Heart left ventricle (tissue), 16 donors: Measurements from ENCODE around the gene OGFOD1. TPM values are rescaled to one million over a fixed set of nuclear protein-coding genes. Genes with fewer than 3 reads are reported as not detected.
A peak's percentile ranks its signal among the peaks of the same experiment; 100 is the strongest.

Experiments used
- ATAC-seq, 4 donors: fragments of 200-7000 bp; cut with Tn5 transposase; one replicate each; pipeline ENCODE4 v1.9.1; 2020 to 2022; ENCODE audit warnings: moderate library complexity in 4 of 4, mild to moderate bottlenecking in 3 of 4, moderate number of reproducible peaks in 1 of 4
- DNase-seq, 5 donors: peaks; one replicate each; pipeline ENCODE4 v3.0.0-alpha.2; 2020
- H3K27ac ChIP-seq, 12 donors: fragments of 200-600 bp; sonication (generic) in 4 of 12; one replicate each; pipeline versions ENCODE4 v1.5.0 to v1.8.0; 2016 to 2022; ENCODE audit warnings: mild to moderate bottlenecking in 2 of 12
- H3K27me3 ChIP-seq, 9 donors: fragments of 200-600 bp; sonication (generic) in 2 of 9; one replicate each; pipeline versions ENCODE4 v1.5.1 to v1.8.0; 2016 to 2022; ENCODE audit warnings: mild to moderate bottlenecking in 3 of 9
- H3K36me3 ChIP-seq, 9 donors: fragments of 200-600 bp; sonication (generic) in 2 of 9; one replicate each; pipeline versions ENCODE4 v1.5.0 to v1.8.0; 2018 to 2022; ENCODE audit warnings: mild to moderate bottlenecking in 2 of 9
- H3K4me1 ChIP-seq, 12 donors: fragments of 200-600 bp; sonication (generic) in 4 of 12; one replicate each; pipeline versions ENCODE4 v1.5.0 to v1.8.0; 2016 to 2022; ENCODE audit warnings: mild to moderate bottlenecking in 3 of 12
- H3K4me3 ChIP-seq, 12 donors: fragments of 200-600 bp; sonication (generic) in 4 of 12; one replicate each; pipeline versions ENCODE4 v1.5.0 to v1.8.0; 2017 to 2022; ENCODE audit warnings: mild to moderate bottlenecking in 9 of 12, moderate library complexity in 4 of 12
- H3K9me3 ChIP-seq, 12 donors: fragments of 200-600 bp; sonication (generic) in 4 of 12; one replicate each; pipeline versions ENCODE4 v1.5.0 to v1.8.0; 2016 to 2022; ENCODE audit warnings: mild to moderate bottlenecking in 1 of 12
- POLR2A ChIP-seq, 2 donors: fragments of 450-650 bp; IDR thresholded peaks; one replicate each; pipeline ENCODE4 v1.6.1; 2017; ENCODE audit warnings: antibody characterized with exemption in 2 of 2, mild to moderate bottlenecking in 2 of 2, moderate library complexity in 2 of 2
- WGBS, 4 donors: extraction: QIAGEN DNeasy Blood & Tissue Kit in 2 of 4; methylation state at CpG; one replicate each; pipeline versions ENCODE4 v1.1.5 to v1.1.7; 2013 to 2018; 5-methylcytosine and 5-hydroxymethylcytosine counted together
- intact Hi-C, 10 donors: fragments of 100-400 bp; cut with DNase I; formaldehyde crosslinking; loops; one replicate each; pipeline versions ENCODE4 v1.11.1 to v1.14.2; 2022
- polyA plus RNA-seq, 2 donors: library from polyadenylated mRNA; stranded (reverse); fragments of 200-250 nt; gene quantifications; one replicate each; pipeline ENCODE4 v1.2.3, GENCODE V29; 2013
- total RNA-seq, 9 donors: library from RNA; depleted of rRNA in 2 of 9; stranded (reverse); fragments of >200 nt in 2 of 9; fragmentation: NEBNext Ultra II Directional in 3 of 9; extraction: Animal tissue kit (Norgen Biotek cat#: 25700) in 3 of 9; gene quantifications; one replicate each; pipeline versions ENCODE4 v1.1.0 to v1.2.4, GENCODE V29; 2016 to 2023
- TF ChIP-seq, protein P1 (sequence below), 12 donors: fragments of 200-600 bp; sonication (generic) in 4 of 12; IDR thresholded peaks; one replicate each; pipeline versions ENCODE4 v1.5.0 to v1.8.0; 2018 to 2022; ENCODE audit warnings: antibody characterized with exemption in 12 of 12, mild to moderate bottlenecking in 5 of 12
- donor health status: ischemic (EF 13 %, LVEDD 7.1; RV severe dilation, severe dysfunction).
- donor health status: healthy with polysubstance abuse.
- donor health status: DM: no; HTN: yes; CAD: no.
- donor health status: DM: no; HTN: no; CAD: no.
- donor health status: ischemic (EF 25% LVEDD 6.9; RV normal size, moderate dysfunction).
- donor health status: ischemic (EF 25% LVEDD 5.7; RV mildly dilated, moderate dysfunction).
- donor health status: healthy.
- donor health status: DM: yes; HTN: yes; CAD: no.
- donor health status: ischemic (EF 35%, LVEDD 5.7; RV mildly dilated, moderate dysfunction).
- donor health status: nonischemic (EF 11% LVEDD 7.7; RV severe dilation, severe dysfunction).
- donor health status: DM: yes; HTN: yes; CAD: no.
- donor health status: PGD.
- donor health status: ischemic (EF 29% LVEDD 5.4; RV normal size, mild dysfunction).
- donor health status: nonischemic (EF 23%, LVEDD 6.1; RV moderate dilation, normal function).

Gene OGFOD1
- total and polyA plus RNA-seq, 11 donors: 11.4 to 39.1 (median 31.9) TPM

DNA sequence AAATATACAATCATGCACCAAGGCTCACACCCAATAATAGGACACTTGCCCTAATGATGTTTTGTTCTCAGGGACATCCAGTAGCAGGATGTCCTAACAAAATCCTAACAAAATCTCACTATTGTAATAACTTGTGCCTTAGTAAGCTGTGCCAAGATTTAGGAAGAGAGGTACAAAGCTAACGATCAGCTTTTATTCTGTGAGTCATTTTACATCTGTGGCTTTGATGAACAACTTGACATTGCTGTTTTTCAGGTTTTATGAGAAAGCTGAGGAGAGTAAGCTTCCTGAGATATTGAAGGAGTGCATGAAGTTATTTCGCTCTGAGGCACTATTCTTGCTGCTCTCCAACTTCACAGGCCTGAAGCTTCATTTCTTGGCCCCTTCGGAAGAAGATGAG lies 18.9 kb downstream of the OGFOD1 start:
- ATAC-seq (no peak), DNase-seq (no peak)
- WGBS, 4 donors: 88 to 92% (median 91%) methylated on average over 3 of the region's 3 CpGs
- Histone ChIP-seq H3K27ac (no peak overlapping the region), H3K36me3 (peaks cover 4 to 100% (median 100%) of the 10 kb centered on the region in 9 donors), H3K4me3 (no peak overlapping the region), H3K9me3 (no peaks in the 10 kb centered on the region), H3K27me3 (no peaks in the 10 kb centered on the region), H3K4me1 (no peaks in the 10 kb centered on the region)
- intact Hi-C loops: no loop called here
- TF ChIP-seq, protein P1, sequence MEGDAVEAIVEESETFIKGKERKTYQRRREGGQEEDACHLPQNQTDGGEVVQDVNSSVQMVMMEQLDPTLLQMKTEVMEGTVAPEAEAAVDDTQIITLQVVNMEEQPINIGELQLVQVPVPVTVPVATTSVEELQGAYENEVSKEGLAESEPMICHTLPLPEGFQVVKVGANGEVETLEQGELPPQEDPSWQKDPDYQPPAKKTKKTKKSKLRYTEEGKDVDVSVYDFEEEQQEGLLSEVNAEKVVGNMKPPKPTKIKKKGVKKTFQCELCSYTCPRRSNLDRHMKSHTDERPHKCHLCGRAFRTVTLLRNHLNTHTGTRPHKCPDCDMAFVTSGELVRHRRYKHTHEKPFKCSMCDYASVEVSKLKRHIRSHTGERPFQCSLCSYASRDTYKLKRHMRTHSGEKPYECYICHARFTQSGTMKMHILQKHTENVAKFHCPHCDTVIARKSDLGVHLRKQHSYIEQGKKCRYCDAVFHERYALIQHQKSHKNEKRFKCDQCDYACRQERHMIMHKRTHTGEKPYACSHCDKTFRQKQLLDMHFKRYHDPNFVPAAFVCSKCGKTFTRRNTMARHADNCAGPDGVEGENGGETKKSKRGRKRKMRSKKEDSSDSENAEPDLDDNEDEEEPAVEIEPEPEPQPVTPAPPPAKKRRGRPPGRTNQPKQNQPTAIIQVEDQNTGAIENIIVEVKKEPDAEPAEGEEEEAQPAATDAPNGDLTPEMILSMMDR (IDR thresholded peaks at IDR 0.05): no peak
- TF ChIP-seq POLR2A (IDR thresholded peaks at IDR 0.05): no peak

DNA sequence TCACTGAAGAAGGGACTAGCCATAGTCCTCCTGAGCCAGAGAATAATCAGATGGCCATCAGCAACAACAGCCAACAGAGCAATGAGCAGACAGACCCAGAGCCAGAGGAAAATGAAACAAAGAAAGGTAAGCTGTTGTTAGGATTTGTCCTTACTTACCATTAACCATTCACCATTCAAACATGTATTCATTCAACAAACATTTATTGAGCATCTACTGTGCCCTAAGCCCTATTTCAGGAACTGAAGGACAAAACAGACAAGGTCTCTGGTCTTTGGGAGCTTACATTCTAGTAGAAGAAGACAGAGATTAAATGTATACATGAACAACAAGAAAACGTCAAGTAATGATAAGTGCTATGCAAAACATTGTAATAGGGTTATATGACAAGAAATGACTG lies 19.3 kb downstream of the OGFOD1 start:
- WGBS, 4 donors: 89 to 91% (median 91%) methylated on average over 1 of the region's 1 CpG
- intact Hi-C loops: no loop called here
- H3K4me1 ChIP-seq: no peaks in the 10 kb centered on the region
- DNase-seq (no peak), ATAC-seq (no peak)
- TF ChIP-seq, protein P1 (IDR thresholded peaks at IDR 0.05): no peak
- TF ChIP-seq POLR2A (IDR thresholded peaks at IDR 0.05): no peak
- H3K36me3 ChIP-seq: peaks cover 4 to 100% (median 100%) of the 10 kb centered on the region in 9 donors
- no peak overlapping the region for H3K27ac ChIP-seq
- H3K9me3 ChIP-seq: no peaks in the 10 kb centered on the region
- no peak overlapping the region for H3K4me3 ChIP-seq
- H3K27me3 ChIP-seq: no peaks in the 10 kb centered on the region

DNA sequence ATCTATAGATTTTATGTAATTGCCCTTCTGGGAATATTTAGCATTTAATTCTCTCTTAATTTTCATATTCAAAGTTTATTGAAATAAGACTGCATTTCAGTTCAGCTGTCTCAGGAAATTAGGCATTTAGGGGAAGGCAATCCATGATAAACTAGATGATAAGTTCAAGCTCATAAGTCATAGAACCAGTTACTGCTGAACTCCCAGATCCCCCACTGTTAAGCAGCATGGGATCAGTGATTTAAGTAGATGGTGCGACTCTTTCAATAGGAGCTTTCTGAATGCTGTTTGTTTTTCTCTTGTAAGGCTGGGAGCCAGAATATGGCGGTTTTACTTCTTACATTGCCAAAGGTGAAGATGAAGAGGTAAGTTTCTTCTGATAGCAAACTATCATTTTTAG lies 23.8 kb downstream of the OGFOD1 start:
- H3K36me3 ChIP-seq: peaks cover 0 to 100% (median 97%) of the 10 kb centered on the region in 9 donors
- peaks cover 0 to 6% (median 0%) of the 10 kb centered on the region in 12 donors for H3K4me1 ChIP-seq
- ATAC-seq (no peak), DNase-seq (no peak)
- H3K9me3 ChIP-seq: no peaks in the 10 kb centered on the region
- H3K27ac ChIP-seq: no peak overlapping the region
- WGBS, 4 donors: 89 to 93% (median 89%) methylated on average over 2 of the region's 2 CpGs
- no peak overlapping the region for H3K4me3 ChIP-seq
- intact Hi-C loops: no loop called here
- TF ChIP-seq POLR2A (IDR thresholded peaks at IDR 0.05): no peak
- H3K27me3 ChIP-seq: no peaks in the 10 kb centered on the region

DNA sequence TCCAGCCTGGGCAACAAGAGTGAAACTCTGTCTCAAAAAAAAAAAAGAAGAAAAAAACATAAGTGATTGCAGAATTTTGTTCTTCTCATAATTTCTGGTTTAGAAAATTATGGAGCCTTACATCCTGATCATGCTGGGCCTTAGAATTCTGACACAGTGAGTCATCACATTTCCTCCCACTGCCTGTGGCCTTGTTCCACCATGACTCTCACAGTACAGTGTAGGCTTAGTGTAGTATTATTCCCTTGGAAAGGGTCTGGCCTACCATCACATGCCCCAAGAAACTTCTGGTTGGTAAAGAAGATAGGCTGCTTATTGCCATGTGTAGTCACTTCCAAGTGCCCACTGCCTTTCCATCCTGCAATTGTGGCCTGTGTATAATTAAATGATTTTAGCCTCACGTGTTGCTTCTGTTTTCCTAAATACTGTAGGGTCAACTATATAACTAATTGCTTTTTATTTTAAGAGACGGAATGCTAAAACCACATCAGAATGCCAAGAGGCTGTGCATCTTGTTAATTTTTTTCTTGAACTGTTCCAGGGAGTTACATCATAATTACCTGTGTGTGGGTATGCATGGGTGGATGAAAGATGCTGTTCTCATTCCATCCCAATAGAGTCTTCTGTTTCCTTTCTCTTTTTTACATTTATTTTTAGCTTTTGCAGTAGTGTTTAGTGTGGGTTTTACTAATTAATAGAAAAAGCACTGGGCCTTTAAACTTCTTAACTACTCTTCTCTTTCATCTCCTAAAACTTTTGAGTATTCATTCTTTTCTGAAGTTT lies 25.9 kb downstream of the OGFOD1 start:
- ATAC-seq (peak in 3 of 4 donors; percentile 61 to 90 (median 71)), DNase-seq (no peak)
- 93 to 97% (median 95%) methylated on average over 2 of the region's 2 CpGs for WGBS, 4 donors
- H3K4me1 ChIP-seq: peaks cover 0 to 6% (median 0%) of the 10 kb centered on the region in 12 donors
- no peak overlapping the region for H3K4me3 ChIP-seq
- no peaks in the 10 kb centered on the region for H3K9me3 ChIP-seq
- no peak overlapping the region for H3K27ac ChIP-seq
- no peak for TF ChIP-seq POLR2A (IDR thresholded peaks at IDR 0.05)
- TF ChIP-seq, protein P1 (IDR thresholded peaks at IDR 0.05): no peak
- H3K36me3 ChIP-seq: peaks cover 0 to 100% (median 95%) of the 10 kb centered on the region in 9 donors
- intact Hi-C loops: no loop called here
- H3K27me3 ChIP-seq: no peaks in the 10 kb centered on the region
